NCI-H524 (cell line): Measurements from ENCODE around the gene GSN.
A peak's percentile ranks its signal among the peaks of the same experiment; 100 is the strongest.

Experiments used
- DNase-seq, 2 experiments: peaks; one replicate each; lab custom pipeline; 2025; lab: John Stamatoyannopoulos, UW

The GSN gene

GRCh38 chr9:121246821-121247561 lies 21.0 kb upstream of the GSN start:
- no peak for DNase-seq

GRCh38 chr9:121249563-121249962 lies 18.4 kb upstream of the GSN start:
- DNase-seq = no peak

- DNase-seq = no peak
These were observed 15.7 kb upstream of the GSN start for GRCh38 chr9:121252104-121252851.

GRCh38 chr9:121253162-121253561 lies 14.8 kb upstream of the GSN start:
- no peak for DNase-seq

- DNase-seq = no peak
These were observed 14.0 kb upstream of the GSN start for GRCh38 chr9:121253821-121254501.

- peak in 1 of 2 experiments; percentile 34 for DNase-seq
These were observed 8.5 kb upstream of the GSN start for GRCh38 chr9:121259498-121259897.

GRCh38 chr9:121259935-121260334 lies 8.0 kb upstream of the GSN start:
- no peak for DNase-seq

GRCh38 chr9:121260457-121261106 lies 7.4 kb upstream of the GSN start:
- no peak for DNase-seq

GRCh38 chr9:121261107-121261460 lies 6.9 kb upstream of the GSN start:
- DNase-seq = peak; percentile 36 to 85

- DNase-seq = no peak
These were observed 6.2 kb upstream of the GSN start for GRCh38 chr9:121261755-121262154.

- no peak for DNase-seq
These were observed 5.5 kb upstream of the GSN start for GRCh38 chr9:121262423-121262822.

- DNase-seq = no peak
These were observed 5.0 kb upstream of the GSN start for GRCh38 chr9:121262953-121263352.

- DNase-seq = no peak
These were observed 1.6 kb upstream of the GSN start for GRCh38 chr9:121266356-121266755.

GRCh38 chr9:121266906-121267650 lies 884 bp upstream of the GSN start:
- no peak for DNase-seq

- DNase-seq = no peak
These were observed 562 bp downstream of the GSN start for GRCh38 chr9:121268598-121268850.

- DNase-seq = peak; percentile 30 to 61
These were observed 1.1 kb downstream of the GSN start for GRCh38 chr9:121268851-121269641.

GRCh38 chr9:121269642-121270254 lies 1.8 kb downstream of the GSN start:
- no peak for DNase-seq

GRCh38 chr9:121271368-121272341 lies 3.7 kb downstream of the GSN start:
- peak in 1 of 2 experiments; percentile 14 for DNase-seq

- DNase-seq = no peak
These were observed 4.5 kb downstream of the GSN start for GRCh38 chr9:121272401-121272948.
